ENCODE results near the gene FAM83F. TPM values are rescaled to one million over a fixed set of nuclear protein-coding genes. Genes with fewer than 3 reads are reported as not detected.

Gene FAM83F
- total and polyA plus RNA-seq, 10 of the 15 experiments (the other 5 are each of a cell fraction or from before 2014, with no cell fraction given) = 0.01 to 0.05 (median 0.01) TPM; not detected in 7

DNA sequence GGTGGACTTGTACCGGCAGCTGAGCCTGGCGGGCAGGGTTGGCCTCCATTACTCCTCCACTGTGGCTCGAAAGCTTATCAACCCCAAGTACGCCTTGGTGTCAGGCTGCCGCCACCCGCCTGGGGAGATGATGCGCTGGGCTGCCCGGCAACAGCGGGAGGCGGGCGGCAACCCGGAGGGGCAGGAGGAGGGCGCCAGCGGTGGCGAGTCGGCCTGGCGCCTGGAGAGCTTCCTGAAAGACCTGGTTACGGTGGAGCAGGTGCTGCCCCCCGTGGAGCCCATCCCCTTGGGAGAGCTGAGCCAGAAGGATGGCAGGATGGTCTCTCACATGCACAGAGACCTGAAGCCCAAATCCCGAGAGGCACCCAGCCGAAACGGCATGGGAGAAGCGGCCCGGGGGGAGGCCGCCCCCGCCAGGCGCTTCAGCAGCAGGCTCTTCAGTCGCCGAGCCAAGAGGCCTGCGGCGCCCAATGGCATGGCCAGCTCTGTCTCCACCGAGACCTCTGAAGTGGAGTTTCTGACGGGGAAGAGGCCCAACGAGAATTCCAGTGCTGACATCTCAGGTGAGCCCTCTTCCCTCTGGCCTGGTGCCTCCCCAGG is 26.7 kb downstream of the FAM83F start:
- DNase-seq (ENCODE audit: low read depth, low spot score) (no peak), ATAC-seq (no peak), FAIRE-seq (no peak)
- in situ Hi-C loops (cut with MboI) (no loop called here), intact Hi-C loops (cut with micrococcal nuclease; ENCODE audit: unreplicated experiment) (loop anchor here (5.0 to 10.0 kb wide), 3 partner anchors 87 to 484 kb away; no protein-coding TSS in a partner anchor)
- no TSS peak for BruUV-seq (replicated peaks)
- no peak overlapping the region for H3K27ac ChIP-seq (ENCODE audit: control insufficient read depth, insufficient read depth)
- H3K9ac ChIP-seq (ENCODE audit: control insufficient read depth, insufficient read depth, low read length) = no peak overlapping the region
- H3K36me3 ChIP-seq (ENCODE audit: control insufficient read depth in 2 of 2, insufficient read depth in 2 of 2, low read length in 1 of 2) = no peaks in the 10 kb centered on the region
- RAD21 ChIA-PET (ENCODE audit: unreplicated experiment) = interaction anchor here (1.2 to 4.1 kb wide), 2 partner anchors 88 to 493 kb away, joined by 3 to 34 read pairs; no protein-coding TSS in a partner anchor
- CTCF ChIA-PET = interaction anchor here (0.8 to 6.6 kb wide), 5 partner anchors 14 to 481 kb away, joined by 3 to 157 read pairs (median 4); no protein-coding TSS in a partner anchor
- no peaks in the 10 kb centered on the region for H3K9me3 ChIP-seq (replicated peaks; ENCODE audit: control insufficient read depth, insufficient read depth, low read length)
- H2AFZ ChIP-seq (ENCODE audit: control insufficient read depth, low read depth, low read length) = no peak overlapping the region
- POLR2A ChIA-PET = interaction anchor here (0.5 to 1.4 kb wide), 2 partner anchors 9 to 113 kb away, joined by 3 to 5 read pairs; no protein-coding TSS in a partner anchor
- SMC1A ChIA-PET (ENCODE audit: uncharacterized antibody, unreplicated experiment) = interaction anchor here (0.9 to 1.6 kb wide), 3 partner anchors 99 to 478 kb away, joined by 3 read pairs; no protein-coding TSS in a partner anchor
- WGBS (ENCODE audit: insufficient coverage, insufficient replicate concordance, low lambda C conversion rate, missing lambda C conversion rate) = 73% methylated on average over 34 of the region's 34 CpGs
- H3K4me1 ChIP-seq (ENCODE audit: control insufficient read depth, insufficient read depth, low read length) = no peaks in the 10 kb centered on the region
- H3K27me3 ChIP-seq (replicated peaks in 1 of 2; ENCODE audit: control insufficient read depth in 2 of 2, insufficient read depth in 2 of 2, low read length in 1 of 2) = no peaks in the 10 kb centered on the region; a peak in 2 of 4 replicates
- H3K4me3 ChIP-seq = no peak overlapping the region
- TF ChIP-seq KDM1A (IDR thresholded peaks at IDR 0.05; ENCODE audit: borderline replicate concordance) (no peak), TCF7 (IDR thresholded peaks at IDR 0.05; ENCODE audit: borderline replicate concordance) (no peak), ZNF687 (IDR thresholded peaks at IDR 0.05) (no peak), IKZF2 (IDR thresholded peaks at IDR 0.05) (no peak), POLR2AphosphoS2 (IDR thresholded peaks at IDR 0.05; ENCODE audit: low read depth, low read length) (no peak), ZNF622 (IDR thresholded peaks at IDR 0.05) (no peak)
- H4K20me1 ChIP-seq (ENCODE audit: control insufficient read depth, insufficient read depth) = no peaks in the 10 kb centered on the region
- no peak overlapping the region for H3K4me2 ChIP-seq (ENCODE audit: control insufficient read depth, insufficient read depth)
- H3K79me2 ChIP-seq (ENCODE audit: control insufficient read depth, insufficient read depth, low read length) = no peaks in the 10 kb centered on the region

All from GM12878 (cell line).